ENCODE measurements around the gene CUX1.

Gene CUX1

DNA sequence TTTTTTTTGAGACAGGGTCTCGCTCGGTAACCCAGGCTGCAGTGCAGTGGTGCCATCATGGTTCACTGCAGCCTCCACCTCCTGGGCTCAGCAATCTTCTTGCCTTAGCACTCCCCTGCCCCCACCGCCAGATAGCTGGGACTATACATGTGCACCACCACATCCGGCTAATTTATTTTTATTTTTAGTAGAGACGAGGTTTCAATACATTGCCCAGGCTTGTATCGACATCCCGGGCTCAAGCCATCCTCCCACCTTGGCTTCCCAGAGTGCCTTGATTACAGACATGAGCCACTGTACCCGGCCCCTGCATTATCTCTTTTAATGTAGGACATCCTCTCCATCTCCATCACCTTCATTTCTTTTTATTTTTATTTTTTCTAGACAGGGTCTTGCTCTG is 213.3 kb downstream of the CUX1 start:
- H3K36me3 ChIP-seq (ENCODE audit: insufficient read depth): no peaks in the 10 kb centered on the region
- H3K27ac ChIP-seq: no peak overlapping the region
- no peak overlapping the region for H3K4me2 ChIP-seq
- no peaks in the 10 kb centered on the region for H3K27me3 ChIP-seq (ENCODE audit: insufficient read depth, low read depth)
- TF ChIP-seq, protein P1, sequence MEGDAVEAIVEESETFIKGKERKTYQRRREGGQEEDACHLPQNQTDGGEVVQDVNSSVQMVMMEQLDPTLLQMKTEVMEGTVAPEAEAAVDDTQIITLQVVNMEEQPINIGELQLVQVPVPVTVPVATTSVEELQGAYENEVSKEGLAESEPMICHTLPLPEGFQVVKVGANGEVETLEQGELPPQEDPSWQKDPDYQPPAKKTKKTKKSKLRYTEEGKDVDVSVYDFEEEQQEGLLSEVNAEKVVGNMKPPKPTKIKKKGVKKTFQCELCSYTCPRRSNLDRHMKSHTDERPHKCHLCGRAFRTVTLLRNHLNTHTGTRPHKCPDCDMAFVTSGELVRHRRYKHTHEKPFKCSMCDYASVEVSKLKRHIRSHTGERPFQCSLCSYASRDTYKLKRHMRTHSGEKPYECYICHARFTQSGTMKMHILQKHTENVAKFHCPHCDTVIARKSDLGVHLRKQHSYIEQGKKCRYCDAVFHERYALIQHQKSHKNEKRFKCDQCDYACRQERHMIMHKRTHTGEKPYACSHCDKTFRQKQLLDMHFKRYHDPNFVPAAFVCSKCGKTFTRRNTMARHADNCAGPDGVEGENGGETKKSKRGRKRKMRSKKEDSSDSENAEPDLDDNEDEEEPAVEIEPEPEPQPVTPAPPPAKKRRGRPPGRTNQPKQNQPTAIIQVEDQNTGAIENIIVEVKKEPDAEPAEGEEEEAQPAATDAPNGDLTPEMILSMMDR (conservative IDR thresholded peaks at IDR 0.05; ENCODE audit: low read depth, low read length): no peak
- peaks cover 4% of the 10 kb centered on the region for H3K4me1 ChIP-seq (ENCODE audit: low read depth, poor library complexity, severe bottlenecking)
- H2AFZ ChIP-seq (ENCODE audit: low read depth): no peak overlapping the region
- H3K4me3 ChIP-seq (IDR thresholded peaks at IDR 0.05; ENCODE audit: insufficient read depth, low read depth, low read length): no peak overlapping the region
- H3K9ac ChIP-seq: no peak overlapping the region
- no peaks in the 10 kb centered on the region for H4K20me1 ChIP-seq (ENCODE audit: insufficient read depth)
- no peaks in the 10 kb centered on the region for H3K79me2 ChIP-seq (ENCODE audit: insufficient read depth, low read depth)

DNA sequence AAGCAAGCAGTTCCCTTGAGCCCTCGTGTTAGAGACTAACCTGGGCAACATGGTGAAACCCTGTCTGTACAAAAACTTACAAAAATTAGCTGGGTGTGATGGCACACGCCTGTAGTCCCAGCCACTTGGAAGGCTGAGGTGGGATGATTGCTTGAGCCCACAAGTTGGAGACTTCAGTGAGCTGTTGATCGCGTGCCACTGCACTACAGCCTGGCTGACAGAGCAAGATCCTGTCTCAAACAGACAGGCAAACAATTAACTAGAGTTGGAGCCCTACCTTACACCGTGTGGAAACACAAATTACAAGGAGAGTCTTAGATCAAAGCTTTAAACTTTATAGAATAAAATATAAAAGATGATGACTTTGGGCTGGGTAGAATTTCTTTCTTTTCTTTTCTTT is 219.5 kb downstream of the CUX1 start:
- no peaks in the 10 kb centered on the region; the same call in 1 of the 2 replicates for H4K20me1 ChIP-seq (ENCODE audit: insufficient read depth)
- H2AFZ ChIP-seq (ENCODE audit: low read depth): no peak overlapping the region
- H3K36me3 ChIP-seq (ENCODE audit: insufficient read depth): no peaks in the 10 kb centered on the region
- no peak overlapping the region for H3K4me3 ChIP-seq (IDR thresholded peaks at IDR 0.05; ENCODE audit: insufficient read depth, low read depth, low read length)
- no peaks in the 10 kb centered on the region for H3K79me2 ChIP-seq (ENCODE audit: insufficient read depth, low read depth)
- no peak overlapping the region for H3K27ac ChIP-seq
- H3K4me1 ChIP-seq (ENCODE audit: low read depth, poor library complexity, severe bottlenecking): no peaks in the 10 kb centered on the region
- TF ChIP-seq, protein P1 (conservative IDR thresholded peaks at IDR 0.05; ENCODE audit: low read depth, low read length): no peak
- no peak overlapping the region for H3K9ac ChIP-seq
- H3K27me3 ChIP-seq (ENCODE audit: insufficient read depth, low read depth): no peaks in the 10 kb centered on the region
- no peak overlapping the region for H3K4me2 ChIP-seq

DNA sequence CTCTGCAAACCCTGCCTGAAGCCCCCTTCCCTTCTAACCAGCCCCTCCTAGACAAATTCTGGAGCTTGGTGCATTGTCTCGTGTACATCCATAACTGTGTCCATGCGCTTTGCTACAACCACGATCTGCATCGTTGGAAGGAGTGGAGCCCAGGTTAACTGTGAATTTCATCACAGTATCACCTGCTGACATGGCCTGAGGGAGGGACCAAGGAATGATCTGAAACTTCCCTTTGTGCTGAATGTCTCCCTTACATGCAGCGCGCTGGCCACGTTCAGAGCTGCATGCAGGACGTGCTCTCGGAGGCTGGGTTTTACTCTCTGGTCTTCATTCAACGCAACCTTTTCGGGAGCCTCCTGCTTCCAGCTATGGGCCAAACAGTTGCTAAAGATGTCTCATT is 222.3 kb downstream of the CUX1 start:
- Histone ChIP-seq H3K27ac (no peak overlapping the region), H4K20me1 (ENCODE audit: insufficient read depth) (no peaks in the 10 kb centered on the region; the same call in 1 of the 2 replicates), H3K27me3 (ENCODE audit: insufficient read depth, low read depth) (no peaks in the 10 kb centered on the region), H3K79me2 (ENCODE audit: insufficient read depth, low read depth) (no peaks in the 10 kb centered on the region), H2AFZ (ENCODE audit: low read depth) (no peak overlapping the region), H3K9ac (no peak overlapping the region), H3K36me3 (ENCODE audit: insufficient read depth) (no peaks in the 10 kb centered on the region), H3K4me1 (ENCODE audit: low read depth, poor library complexity, severe bottlenecking) (no peaks in the 10 kb centered on the region), H3K4me2 (no peak overlapping the region), H3K4me3 (IDR thresholded peaks at IDR 0.05; ENCODE audit: insufficient read depth, low read depth, low read length) (no peak overlapping the region)
- TF ChIP-seq, protein P1 (conservative IDR thresholded peaks at IDR 0.05; ENCODE audit: low read depth, low read length): no peak

DNA sequence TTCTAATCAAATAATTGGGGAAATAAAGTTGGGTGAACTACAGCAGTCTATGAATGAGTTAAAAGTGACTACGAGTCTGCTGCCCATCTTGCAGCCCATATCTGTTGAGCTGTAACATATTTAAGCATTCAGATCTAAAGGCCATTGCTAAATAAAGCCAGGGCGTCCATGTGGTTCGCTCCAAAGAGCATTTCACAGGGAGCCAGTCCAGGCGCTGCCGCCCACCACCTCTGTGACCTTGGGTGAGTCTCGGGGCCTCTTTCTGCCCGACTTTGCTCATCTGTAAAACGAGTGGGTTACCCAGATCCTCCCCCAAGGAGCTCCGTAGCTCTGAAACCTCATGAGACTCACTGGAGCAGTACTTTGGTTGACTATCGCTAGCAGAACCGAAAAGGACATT is 223.1 kb downstream of the CUX1 start:
- no peak overlapping the region for H2AFZ ChIP-seq (ENCODE audit: low read depth)
- no peaks in the 10 kb centered on the region for H3K27me3 ChIP-seq (ENCODE audit: insufficient read depth, low read depth)
- no peak overlapping the region for H3K4me3 ChIP-seq (IDR thresholded peaks at IDR 0.05; ENCODE audit: insufficient read depth, low read depth, low read length)
- H4K20me1 ChIP-seq (ENCODE audit: insufficient read depth): no peaks in the 10 kb centered on the region; the same call in 1 of the 2 replicates
- H3K4me2 ChIP-seq: no peak overlapping the region
- H3K79me2 ChIP-seq (ENCODE audit: insufficient read depth, low read depth): no peaks in the 10 kb centered on the region
- no peaks in the 10 kb centered on the region for H3K36me3 ChIP-seq (ENCODE audit: insufficient read depth)
- no peak overlapping the region for H3K9ac ChIP-seq
- TF ChIP-seq, protein P1 (conservative IDR thresholded peaks at IDR 0.05; ENCODE audit: low read depth, low read length): no peak
- no peak overlapping the region for H3K27ac ChIP-seq
- no peaks in the 10 kb centered on the region for H3K4me1 ChIP-seq (ENCODE audit: low read depth, poor library complexity, severe bottlenecking)

All from KMS-11 (cell line).